ENCODE results near the gene ZNF785.

DNA sequence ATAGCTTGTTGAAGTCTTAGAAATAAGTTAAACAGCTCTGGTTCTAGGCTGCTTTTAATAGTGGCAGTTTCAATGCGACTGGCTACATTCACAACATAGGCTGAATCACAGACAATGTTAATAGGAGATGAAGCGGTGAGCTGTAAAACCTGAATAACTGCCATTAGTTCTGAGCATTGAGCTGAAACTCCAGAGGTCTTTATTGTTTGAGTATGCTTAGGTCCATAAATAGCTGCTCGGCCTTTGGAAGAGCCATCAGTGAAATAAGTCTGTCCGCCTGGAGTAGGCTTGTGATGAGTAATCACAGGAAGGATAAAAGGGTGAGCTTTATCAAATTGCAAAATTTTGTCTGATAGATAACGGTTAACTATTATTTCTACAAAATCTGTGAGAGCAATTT is 34.1 kb upstream of the ZNF785 start:
- TF ChIP-seq GATA3 (IDR thresholded peaks at IDR 0.05; ENCODE audit: low read depth, low read length) (no peak), GATA2 (IDR thresholded peaks at IDR 0.05; ENCODE audit: low read depth, low read length) (no peak)

Data from SH-SY5Y (cell line).